ENCODE data around the gene BLOC1S5. TPM values are rescaled to one million over a fixed set of nuclear protein-coding genes. Genes with fewer than 3 reads are reported as not detected.

The BLOC1S5 gene
- total RNA-seq, 1 experiment from 2014 or later: 16.1 TPM

- Histone ChIP-seq H3K9me3 (ENCODE audit: insufficient read depth, low read depth) (no peaks in the 10 kb centered on the region; the same call in 1 of the 2 replicates), H2AFZ (no peak overlapping the region), H3K9me2 (ENCODE audit: insufficient read depth) (no peaks in the 10 kb centered on the region), H3K27ac (no peak overlapping the region), H3K27me3 (ENCODE audit: insufficient read depth, low read depth) (no peaks in the 10 kb centered on the region), H3K4me3 (peak overlapping the region; percentile 32; the same call in 1 of the 2 replicates), H3K4me1 (replicated peaks; ENCODE audit: insufficient read depth) (peaks cover 32% of the 10 kb centered on the region), H3K79me2 (ENCODE audit: low read depth) (no peaks in the 10 kb centered on the region), H4K20me1 (ENCODE audit: insufficient read depth) (no peaks in the 10 kb centered on the region), H3K4me2 (peak overlapping the region; percentile 65), H3F3A (ENCODE audit: insufficient read depth, low read depth) (peaks cover 29% of the 10 kb centered on the region), H3K36me3 (ENCODE audit: low read depth) (no peaks in the 10 kb centered on the region)
- no TSS peak for BruUV-seq (replicated peaks)
- intact Hi-C loops (cut with micrococcal nuclease; ENCODE audit: unreplicated experiment): loop anchor here (1.0 kb wide), 1 partner anchor 65 kb away; the partner anchor contains the start of gene TXNDC5
- peak; percentile 92 to 94 for DNase-seq
- POLR2A ChIA-PET (ENCODE audit: unreplicated experiment): no interaction called here
- no peak for TF ChIP-seq EZH2 (IDR thresholded peaks at IDR 0.05; ENCODE audit: low read depth)
- no peak for TF ChIP-seq CTCF (conservative IDR thresholded peaks at IDR 0.05)
- CTCF ChIA-PET: interaction anchor here (1.0 kb wide), 1 partner anchor 31 kb away, joined by 4 read pairs; no protein-coding TSS in a partner anchor
Measured at GRCh38 chr6:7974938-7975763, 89.0 kb downstream of the BLOC1S5 start.

DNA sequence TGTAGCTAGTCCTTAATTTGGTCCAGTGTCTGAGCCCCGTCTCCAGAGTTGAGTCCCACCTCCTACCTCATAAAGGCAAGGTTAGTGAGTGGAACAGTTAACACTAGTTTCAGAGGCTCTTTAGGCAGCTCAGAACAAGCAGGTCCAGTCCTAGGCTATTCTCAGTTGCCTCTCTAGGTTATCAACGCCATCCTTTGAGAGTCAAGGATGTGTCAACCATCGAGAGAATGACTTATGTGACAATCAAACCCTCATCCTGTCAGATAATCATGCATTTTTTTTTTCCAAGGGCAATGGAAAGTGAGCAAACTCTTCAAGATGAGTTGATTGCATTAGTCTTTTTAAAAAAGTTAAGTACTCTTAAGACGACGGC, 89.6 kb downstream of the BLOC1S5 start:
- ChIA-PET CTCF (interaction anchor here (0.9 to 1.0 kb wide), 2 partner anchors 22 to 31 kb away, joined by 3 to 4 read pairs; no protein-coding TSS in a partner anchor), POLR2A (ENCODE audit: unreplicated experiment) (no interaction called here)
- Histone ChIP-seq H3K27ac (no peak overlapping the region), H3K4me1 (replicated peaks; ENCODE audit: insufficient read depth) (peaks cover 33% of the 10 kb centered on the region), H2AFZ (no peak overlapping the region), H3K27me3 (ENCODE audit: insufficient read depth, low read depth) (no peaks in the 10 kb centered on the region), H3K9me2 (ENCODE audit: insufficient read depth) (no peaks in the 10 kb centered on the region), H3K4me3 (no peak overlapping the region), H3K79me2 (ENCODE audit: low read depth) (no peaks in the 10 kb centered on the region), H3K36me3 (ENCODE audit: low read depth) (no peaks in the 10 kb centered on the region), H3F3A (ENCODE audit: insufficient read depth, low read depth) (peaks cover 29% of the 10 kb centered on the region), H4K20me1 (ENCODE audit: insufficient read depth) (no peaks in the 10 kb centered on the region), H3K9me3 (ENCODE audit: insufficient read depth, low read depth) (no peaks in the 10 kb centered on the region; the same call in 1 of the 2 replicates), H3K4me2 (peak overlapping the region; percentile 65; the same call in 1 of the 2 replicates)
- TF ChIP-seq CTCF (conservative IDR thresholded peaks at IDR 0.05) (no peak), EZH2 (IDR thresholded peaks at IDR 0.05; ENCODE audit: low read depth) (no peak)
- BruUV-seq (replicated peaks): no TSS peak
- no peak for DNase-seq
- intact Hi-C loops (cut with micrococcal nuclease; ENCODE audit: unreplicated experiment): no loop called here

GRCh38 chr6:7973584-7973983, 90.6 kb downstream of the BLOC1S5 start:
- no TSS peak for BruUV-seq (replicated peaks)
- Histone ChIP-seq H3K27me3 (ENCODE audit: insufficient read depth, low read depth) (no peaks in the 10 kb centered on the region), H3K36me3 (ENCODE audit: low read depth) (no peaks in the 10 kb centered on the region), H3F3A (ENCODE audit: insufficient read depth, low read depth) (peaks cover 29% of the 10 kb centered on the region), H3K9me2 (ENCODE audit: insufficient read depth) (no peaks in the 10 kb centered on the region), H3K4me1 (replicated peaks; ENCODE audit: insufficient read depth) (peaks cover 36% of the 10 kb centered on the region), H3K79me2 (ENCODE audit: low read depth) (no peaks in the 10 kb centered on the region), H3K27ac (no peak overlapping the region), H4K20me1 (ENCODE audit: insufficient read depth) (no peaks in the 10 kb centered on the region), H3K4me3 (no peak overlapping the region), H2AFZ (no peak overlapping the region), H3K9me3 (ENCODE audit: insufficient read depth, low read depth) (no peaks in the 10 kb centered on the region; the same call in 1 of the 2 replicates), H3K4me2 (no peak overlapping the region)
- DNase-seq: peak in 1 of 2 experiments; percentile 67
- ChIA-PET CTCF (interaction anchor here (0.7 to 0.9 kb wide), 2 partner anchors 23 to 735 kb away, joined by 3 to 4 read pairs; no protein-coding TSS in a partner anchor), POLR2A (ENCODE audit: unreplicated experiment) (no interaction called here)
- intact Hi-C loops (cut with micrococcal nuclease; ENCODE audit: unreplicated experiment): no loop called here
- TF ChIP-seq EZH2 (IDR thresholded peaks at IDR 0.05; ENCODE audit: low read depth): no peak
- TF ChIP-seq CTCF (conservative IDR thresholded peaks at IDR 0.05): no peak

Data from PC-9 (cell line).